Heart left ventricle (tissue), 16 donors: ENCODE measurements around the gene ERMP1. TPM values are rescaled to one million over a fixed set of nuclear protein-coding genes. Genes with fewer than 3 reads are reported as not detected.

Source experiments
- ATAC-seq, 4 donors: fragments of 200-7000 bp; cut with Tn5 transposase; one replicate each; pipeline ENCODE4 v1.9.1; 2020 to 2022; ENCODE audit warnings: moderate library complexity in 4 of 4, mild to moderate bottlenecking in 3 of 4, moderate number of reproducible peaks in 1 of 4
- DNase-seq, 5 donors: peaks; one replicate each; pipeline ENCODE4 v3.0.0-alpha.2; 2020
- H3K27ac ChIP-seq, 12 donors: fragments of 200-600 bp; sonication (generic) in 4 of 12; one replicate each; pipeline versions ENCODE4 v1.5.0 to v1.8.0; 2016 to 2022; ENCODE audit warnings: mild to moderate bottlenecking in 2 of 12
- H3K27me3 ChIP-seq, 9 donors: fragments of 200-600 bp; sonication (generic) in 2 of 9; one replicate each; pipeline versions ENCODE4 v1.5.1 to v1.8.0; 2016 to 2022; ENCODE audit warnings: mild to moderate bottlenecking in 3 of 9
- H3K36me3 ChIP-seq, 9 donors: fragments of 200-600 bp; sonication (generic) in 2 of 9; one replicate each; pipeline versions ENCODE4 v1.5.0 to v1.8.0; 2018 to 2022; ENCODE audit warnings: mild to moderate bottlenecking in 2 of 9
- H3K4me1 ChIP-seq, 12 donors: fragments of 200-600 bp; sonication (generic) in 4 of 12; one replicate each; pipeline versions ENCODE4 v1.5.0 to v1.8.0; 2016 to 2022; ENCODE audit warnings: mild to moderate bottlenecking in 3 of 12
- H3K4me3 ChIP-seq, 12 donors: fragments of 200-600 bp; sonication (generic) in 4 of 12; one replicate each; pipeline versions ENCODE4 v1.5.0 to v1.8.0; 2017 to 2022; ENCODE audit warnings: mild to moderate bottlenecking in 9 of 12, moderate library complexity in 4 of 12
- H3K9me3 ChIP-seq, 12 donors: fragments of 200-600 bp; sonication (generic) in 4 of 12; one replicate each; pipeline versions ENCODE4 v1.5.0 to v1.8.0; 2016 to 2022; ENCODE audit warnings: mild to moderate bottlenecking in 1 of 12
- CTCF ChIP-seq, 12 donors: fragments of 200-600 bp; sonication (generic) in 4 of 12; IDR thresholded peaks; one replicate each; pipeline versions ENCODE4 v1.5.0 to v1.8.0; 2018 to 2022; ENCODE audit warnings: antibody characterized with exemption in 12 of 12, mild to moderate bottlenecking in 5 of 12
- POLR2A ChIP-seq, 2 donors: fragments of 450-650 bp; IDR thresholded peaks; one replicate each; pipeline ENCODE4 v1.6.1; 2017; ENCODE audit warnings: antibody characterized with exemption in 2 of 2, mild to moderate bottlenecking in 2 of 2, moderate library complexity in 2 of 2
- WGBS, 4 donors: extraction: QIAGEN DNeasy Blood & Tissue Kit in 2 of 4; methylation state at CpG; one replicate each; pipeline versions ENCODE4 v1.1.5 to v1.1.7; 2013 to 2018; 5-methylcytosine and 5-hydroxymethylcytosine counted together
- intact Hi-C, 10 donors: fragments of 100-400 bp; cut with DNase I; formaldehyde crosslinking; loops; one replicate each; pipeline versions ENCODE4 v1.11.1 to v1.14.2; 2022
- polyA plus RNA-seq, 2 donors: library from polyadenylated mRNA; stranded (reverse); fragments of 200-250 nt; gene quantifications; one replicate each; pipeline ENCODE4 v1.2.3, GENCODE V29; 2013
- total RNA-seq, 9 donors: library from RNA; depleted of rRNA in 2 of 9; stranded (reverse); fragments of >200 nt in 2 of 9; fragmentation: NEBNext Ultra II Directional in 3 of 9; extraction: Animal tissue kit (Norgen Biotek cat#: 25700) in 3 of 9; gene quantifications; one replicate each; pipeline versions ENCODE4 v1.1.0 to v1.2.4, GENCODE V29; 2016 to 2023
- donor health status: ischemic (EF 13 %, LVEDD 7.1; RV severe dilation, severe dysfunction).
- donor health status: healthy with polysubstance abuse.
- donor health status: DM: no; HTN: yes; CAD: no.
- donor health status: DM: no; HTN: no; CAD: no.
- donor health status: ischemic (EF 25% LVEDD 6.9; RV normal size, moderate dysfunction).
- donor health status: ischemic (EF 25% LVEDD 5.7; RV mildly dilated, moderate dysfunction).
- donor health status: healthy.
- donor health status: DM: yes; HTN: yes; CAD: no.
- donor health status: ischemic (EF 35%, LVEDD 5.7; RV mildly dilated, moderate dysfunction).
- donor health status: nonischemic (EF 11% LVEDD 7.7; RV severe dilation, severe dysfunction).
- donor health status: DM: yes; HTN: yes; CAD: no.
- donor health status: PGD.
- donor health status: ischemic (EF 29% LVEDD 5.4; RV normal size, mild dysfunction).
- donor health status: nonischemic (EF 23%, LVEDD 6.1; RV moderate dilation, normal function).

The ERMP1 gene
- total and polyA plus RNA-seq, 11 donors = 5.8 to 28.7 (median 20.5) TPM

GRCh38 chr9:5736563-5737346 is 96.2 kb downstream of the ERMP1 start:
- 48 to 97% (median 58%) methylated on average over 2 of the region's 2 CpGs for WGBS, 4 donors
- no peak for DNase-seq
- intact Hi-C loops = no loop called here

GRCh38 chr9:5735072-5735471 is 97.8 kb downstream of the ERMP1 start:
- Histone ChIP-seq H3K4me1 (peaks cover 0 to 4% (median 0%) of the 10 kb centered on the region in 12 donors), H3K4me3 (no peak overlapping the region), H3K27me3 (no peaks in the 10 kb centered on the region), H3K27ac (no peak overlapping the region), H3K9me3 (no peaks in the 10 kb centered on the region), H3K36me3 (peaks cover 0 to 84% (median 43%) of the 10 kb centered on the region in 9 donors)
- DNase-seq = no peak
- intact Hi-C loops = no loop called here
- 94 to 96% (median 96%) methylated on average over 2 of the region's 2 CpGs for WGBS, 4 donors
- no peak for ATAC-seq
- TF ChIP-seq POLR2A (IDR thresholded peaks at IDR 0.05) (no peak), CTCF (IDR thresholded peaks at IDR 0.05) (no peak)

More at GRCh38 chr9:5736563-5737346, 96.2 kb downstream of the ERMP1 start:
- no peak overlapping the region for H3K4me3 ChIP-seq
- H3K36me3 ChIP-seq = peaks cover 0 to 85% (median 40%) of the 10 kb centered on the region in 9 donors
- peaks cover 0 to 4% (median 0%) of the 10 kb centered on the region in 12 donors for H3K4me1 ChIP-seq
- H3K27me3 ChIP-seq = no peaks in the 10 kb centered on the region
- H3K27ac ChIP-seq = no peak overlapping the region
- no peak for ATAC-seq
- TF ChIP-seq POLR2A (IDR thresholded peaks at IDR 0.05) (no peak), CTCF (IDR thresholded peaks at IDR 0.05) (no peak)
- no peaks in the 10 kb centered on the region for H3K9me3 ChIP-seq

Other genes with a start within 250 kb of the ERMP1 start
- gene RIC1, start 204.0 kb downstream of the ERMP1 start, total RNA-seq = 10 to 100 TPM in 4 of 9 donors, 1 to 10 TPM in 5; 7.0 to 14.4 (median 9.7) TPM
- gene RIC1, start 204.0 kb downstream of the ERMP1 start, polyA plus RNA-seq = 1 to 10 TPM; 2.4 to 7.8 TPM
- not detected for gene MLANA, start 57.8 kb upstream of the ERMP1 start, total RNA-seq
- gene MLANA, start 57.8 kb upstream of the ERMP1 start, polyA plus RNA-seq = not detected
- 10 to 100 TPM; 17.1 to 65.5 (median 24.1) TPM for gene RANBP6, start 182.5 kb upstream of the ERMP1 start, total RNA-seq
- gene RANBP6, start 182.5 kb upstream of the ERMP1 start, polyA plus RNA-seq = 10 to 100 TPM in 1 of 2 donors, 1 to 10 TPM in 1; 7.7 to 33.3 TPM